HepG2 (cell line): ENCODE measurements around the gene SLC13A3. TPM values are rescaled to one million over a fixed set of nuclear protein-coding genes. Genes with fewer than 3 reads are reported as not detected.
A peak's percentile ranks its signal among the peaks of the same experiment; 100 is the strongest.

Experiments used
- BCL3 ChIP-seq: sonication (generic); formaldehyde crosslinking; IDR thresholded peaks from 2 replicates; pipeline ENCODE4 v1.5.1; 2020; ENCODE audit warnings: mild to moderate bottlenecking, missing genetic modification reagents, moderate library complexity
- HOXA5 ChIP-seq: sonication (generic); formaldehyde crosslinking; IDR thresholded peaks from 2 replicates; pipeline ENCODE4 v1.4.0; 2020; ENCODE audit warnings: missing genetic modification reagents
- LRRFIP1 ChIP-seq: sonication (generic); formaldehyde crosslinking; conservative IDR thresholded peaks from 2 replicates; pipeline ENCODE4 v1.4.0; 2020; ENCODE audit warnings: missing genetic modification reagents
- SNAPC4 ChIP-seq: sonication (generic); formaldehyde crosslinking; IDR thresholded peaks from 2 replicates; pipeline ENCODE4 v1.4.0; 2020; ENCODE audit warnings: mild to moderate bottlenecking, missing genetic modification reagents
- STAT6 ChIP-seq: sonication (generic); formaldehyde crosslinking; IDR thresholded peaks from 2 replicates; pipeline ENCODE4 v1.4.0; 2020; ENCODE audit warnings: missing genetic modification reagents, mild to moderate bottlenecking, borderline replicate concordance
- ZBTB7B ChIP-seq: sonication (generic); formaldehyde crosslinking; IDR thresholded peaks from 2 replicates; pipeline ENCODE4 v1.4.0; 2020; ENCODE audit warnings: missing genetic modification reagents
- ZNF224 ChIP-seq: sonication (generic); formaldehyde crosslinking; IDR thresholded peaks from 2 replicates; pipeline ENCODE4 v1.5.0; 2020; ENCODE audit warnings: mild to moderate bottlenecking, missing genetic modification reagents
- ZNF296 ChIP-seq: sonication (generic); formaldehyde crosslinking; conservative IDR thresholded peaks from 2 replicates; pipeline ENCODE4 v1.5.0; 2020; ENCODE audit warnings: mild to moderate bottlenecking, missing genetic modification reagents
- ZNF33B ChIP-seq: sonication (generic); formaldehyde crosslinking; IDR thresholded peaks from 2 replicates; pipeline ENCODE4 v1.5.1; 2020; ENCODE audit warnings: mild to moderate bottlenecking, missing genetic modification reagents
- ZNF674 ChIP-seq: sonication (generic); formaldehyde crosslinking; IDR thresholded peaks from 2 replicates; pipeline ENCODE4 v1.5.0; 2020; ENCODE audit warnings: low read depth, mild to moderate bottlenecking, missing genetic modification reagents
- ZNF800 ChIP-seq: sonication (generic); formaldehyde crosslinking; IDR thresholded peaks from 2 replicates; pipeline ENCODE4 v1.4.0; 2020; ENCODE audit warnings: missing genetic modification reagents
- polyA plus RNA-seq, 8 experiments: library from polyadenylated mRNA; depleted of rRNA in 3 of 8; stranded (reverse) in 7 of 8; unstranded in 1 of 8; fragments of >200 nt; fragmentation: Illumina TruSeq in 4 of 8; extraction: Trizol in 4 of 8; gene quantifications; 2 replicates each; pipeline versions ENCODE4 v1.2.1 to v1.2.3, GENCODE V29; 2011 to 2016; ENCODE audit warnings: low read depth in 4 of 8, missing spikeins in 1 of 8, mixed read lengths in 1 of 8; ENCODE audit not compliant: insufficient read depth in 1 of 8
- total RNA-seq, 5 experiments: library from RNA; depleted of rRNA; stranded (reverse); fragments of >200 nt; fragmentation: Illumina TruSeq; extraction: Trizol; gene quantifications; 2 replicates each; pipeline ENCODE4 v1.2.3, GENCODE V29; 2016; ENCODE audit warnings: low read depth in 1 of 5

SLC13A3 gene
- total and polyA plus RNA-seq, 2 of the 13 experiments (the other 11 are each of a cell fraction or from before 2014, with no cell fraction given): 66.5 to 76.0 TPM

GRCh38 chr20:46651091-46651962, at the start of gene SLC13A3 (continued):
- TF ChIP-seq ZNF674 (CRISPR knock-in tag): no peak
- no peak for TF ChIP-seq HOXA5 (CRISPR knock-in tag)
- no peak for TF ChIP-seq ZNF296 (CRISPR knock-in tag)
- peak; percentile 90; the same call in 1 of the 2 replicates for TF ChIP-seq ZNF800 (CRISPR knock-in tag)
- TF ChIP-seq ZNF33B: no peak; the same call in 1 of the 2 replicates
- TF ChIP-seq SNAPC4: 0 out of 2 replicates have a peak, but pooled peaks have one; percentile 18
- no peak for TF ChIP-seq LRRFIP1 (CRISPR knock-in tag)
- peak; percentile 93 for TF ChIP-seq BCL3
- peak; percentile 83; the same call in 1 of the 2 replicates for TF ChIP-seq STAT6 (CRISPR knock-in tag)
- peak; percentile 94 for TF ChIP-seq ZBTB7B (CRISPR knock-in tag)
- peak; percentile 63; the same call in 1 of the 2 replicates for TF ChIP-seq ZNF224
